OCI-LY1 (cell line): ENCODE measurements around the gene ANKRD53.

Source experiments
- CTCF ChIP-seq: fragments of 200-600 bp; sonication (generic), shearing (Covaris generic); IDR thresholded peaks from 2 replicates; pipeline ENCODE4 v1.5.1; 2017; ENCODE audit warnings: mild to moderate bottlenecking, antibody characterized with exemption, low read length, moderate library complexity, mixed read lengths
- EZH2 ChIP-seq: fragments of 200-600 bp; sonication (generic), shearing (Covaris generic); IDR thresholded peaks from 2 replicates; pipeline ENCODE4 v1.8.0; 2017; ENCODE audit warnings: borderline replicate concordance, mixed run types, mild to moderate bottlenecking, antibody characterized with exemption, low read length, moderate library complexity, mixed read lengths

- TF ChIP-seq CTCF, result no peak
- TF ChIP-seq EZH2, result no peak
These were observed 3.8 kb upstream of the ANKRD53 start for GRCh38 chr2:70974592-70974991.
